GM19452 (cell line): ENCODE data around the gene TTLL10.

ENCODE experiments used
- ATAC-seq: cut with Tn5 transposase; IDR thresholded peaks from one replicate; pipeline ENCODE4 v1.9.1; 2021; ENCODE audit not compliant: unreplicated experiment

TTLL10 gene

DNA sequence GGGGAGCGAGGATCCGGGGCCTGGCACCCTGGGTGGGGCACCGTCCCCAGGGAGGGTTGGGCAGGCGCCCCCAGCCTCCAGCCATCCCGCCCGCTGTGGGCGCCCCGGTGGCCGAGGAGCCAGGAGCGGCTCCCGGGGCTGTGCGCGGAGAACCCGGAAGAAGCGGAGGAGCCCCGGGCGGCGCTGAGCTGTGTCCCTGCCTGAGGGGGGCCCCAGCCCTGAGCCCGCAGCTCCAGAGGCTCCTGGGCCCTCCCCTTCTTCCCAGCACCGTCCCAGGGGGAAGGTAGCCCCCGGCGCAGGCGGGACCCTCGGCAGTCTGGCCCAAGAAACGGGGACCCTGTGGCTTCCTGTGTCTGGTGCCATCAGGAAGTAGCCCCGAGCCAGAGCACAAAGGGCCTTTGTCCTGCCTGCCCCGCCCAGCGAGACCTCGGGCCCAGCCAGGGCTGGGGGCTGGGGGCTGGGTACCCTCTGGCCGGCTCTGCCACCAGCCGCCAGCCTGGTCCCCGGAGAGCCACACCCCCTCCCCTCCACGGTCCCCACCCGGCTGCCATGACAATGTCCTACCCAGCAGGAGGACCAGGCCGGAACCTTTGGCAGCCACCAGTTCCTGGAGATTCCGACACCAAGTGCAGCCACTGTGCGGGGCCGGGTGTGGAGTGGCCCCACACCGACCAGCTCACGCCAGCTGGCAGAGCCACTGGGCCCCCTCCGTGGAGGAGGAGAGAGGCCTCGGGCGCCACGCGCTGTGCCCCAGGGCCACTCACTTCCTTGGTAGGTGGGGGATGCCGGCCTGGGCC lies 15.6 kb upstream of the TTLL10 start:
- no peak for ATAC-seq

DNA sequence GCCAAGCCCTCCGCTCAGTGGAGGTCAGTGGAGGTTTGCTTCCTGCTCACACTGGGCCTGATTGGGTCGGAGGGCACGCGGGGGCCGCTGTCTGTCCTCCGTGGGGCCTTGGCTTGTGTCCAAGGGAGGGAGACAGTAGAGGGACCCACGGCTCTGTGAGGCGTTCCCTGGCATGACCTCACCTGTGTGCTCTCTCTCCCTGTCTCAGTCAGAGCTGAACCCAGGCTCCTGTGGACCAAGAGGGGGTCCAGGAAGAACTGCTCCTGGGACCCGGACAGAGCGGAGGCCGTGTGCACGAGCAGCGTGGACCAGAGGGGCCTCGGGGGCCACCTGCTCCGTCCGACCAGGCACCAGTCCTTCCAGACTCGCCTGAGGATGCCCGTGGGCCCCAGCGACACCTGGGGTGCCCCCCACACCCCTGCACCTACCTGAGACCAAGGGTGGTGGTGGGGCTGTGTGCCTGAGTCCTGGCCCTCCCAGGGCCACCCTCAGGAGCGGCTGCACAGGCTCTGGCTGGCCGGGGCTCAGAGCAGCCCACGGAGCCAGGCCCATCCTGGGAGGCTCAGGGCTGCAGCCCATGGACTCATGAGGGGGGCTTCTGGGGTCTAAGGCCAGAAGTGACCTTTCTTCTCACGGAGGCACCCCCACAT lies 13.3 kb upstream of the TTLL10 start:
- no peak for ATAC-seq

DNA sequence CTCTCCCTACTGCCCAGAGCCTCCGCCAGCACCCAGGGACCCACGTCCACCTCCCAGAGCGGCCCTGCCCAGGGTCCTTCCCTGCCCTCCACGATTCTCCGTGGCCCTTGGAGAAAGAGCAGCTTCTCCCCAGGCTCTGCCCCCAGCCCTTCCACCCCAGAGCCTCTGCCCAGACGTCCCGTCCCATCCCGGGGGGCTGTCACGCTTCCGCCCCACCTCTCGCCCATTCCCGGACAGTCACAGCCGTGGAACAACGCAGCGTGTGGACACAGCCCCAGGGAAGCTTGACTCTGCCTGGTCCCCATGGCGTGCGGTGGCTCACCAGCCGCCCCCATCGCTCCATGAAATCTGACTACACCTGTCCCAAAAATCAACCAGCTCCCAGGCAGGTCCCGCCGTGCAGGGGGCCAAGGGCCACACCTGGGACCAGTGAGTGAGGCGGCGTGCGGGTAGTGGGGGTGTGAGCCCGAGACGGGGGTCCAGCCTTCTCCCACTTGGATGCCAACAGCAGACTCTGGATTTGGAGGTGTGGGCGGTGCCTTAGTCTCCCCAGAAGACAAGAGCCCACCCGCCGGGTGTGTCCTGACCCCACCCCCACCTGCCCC lies 12.5 kb upstream of the TTLL10 start:
- no peak for ATAC-seq

DNA sequence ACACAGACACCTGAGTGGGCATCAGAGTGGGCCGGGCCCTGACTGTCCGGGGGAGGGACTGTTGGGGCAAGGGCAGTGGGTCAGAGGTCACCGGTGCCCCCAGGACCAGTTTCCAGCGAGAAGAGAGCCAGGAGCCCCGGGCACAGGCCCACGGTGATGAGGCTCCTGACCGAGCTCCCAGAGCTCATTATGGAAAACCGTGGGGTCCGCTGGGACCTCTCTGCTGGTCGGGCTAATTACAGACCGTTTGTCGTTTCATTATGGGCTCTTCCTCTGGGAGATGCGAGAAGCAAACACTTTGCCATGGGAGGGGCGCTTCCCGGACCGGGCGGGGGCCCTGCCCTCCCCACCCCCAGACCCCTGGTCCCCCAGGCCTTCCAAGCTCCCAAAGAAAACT lies 12.0 kb upstream of the TTLL10 start:
- ATAC-seq = no peak

DNA sequence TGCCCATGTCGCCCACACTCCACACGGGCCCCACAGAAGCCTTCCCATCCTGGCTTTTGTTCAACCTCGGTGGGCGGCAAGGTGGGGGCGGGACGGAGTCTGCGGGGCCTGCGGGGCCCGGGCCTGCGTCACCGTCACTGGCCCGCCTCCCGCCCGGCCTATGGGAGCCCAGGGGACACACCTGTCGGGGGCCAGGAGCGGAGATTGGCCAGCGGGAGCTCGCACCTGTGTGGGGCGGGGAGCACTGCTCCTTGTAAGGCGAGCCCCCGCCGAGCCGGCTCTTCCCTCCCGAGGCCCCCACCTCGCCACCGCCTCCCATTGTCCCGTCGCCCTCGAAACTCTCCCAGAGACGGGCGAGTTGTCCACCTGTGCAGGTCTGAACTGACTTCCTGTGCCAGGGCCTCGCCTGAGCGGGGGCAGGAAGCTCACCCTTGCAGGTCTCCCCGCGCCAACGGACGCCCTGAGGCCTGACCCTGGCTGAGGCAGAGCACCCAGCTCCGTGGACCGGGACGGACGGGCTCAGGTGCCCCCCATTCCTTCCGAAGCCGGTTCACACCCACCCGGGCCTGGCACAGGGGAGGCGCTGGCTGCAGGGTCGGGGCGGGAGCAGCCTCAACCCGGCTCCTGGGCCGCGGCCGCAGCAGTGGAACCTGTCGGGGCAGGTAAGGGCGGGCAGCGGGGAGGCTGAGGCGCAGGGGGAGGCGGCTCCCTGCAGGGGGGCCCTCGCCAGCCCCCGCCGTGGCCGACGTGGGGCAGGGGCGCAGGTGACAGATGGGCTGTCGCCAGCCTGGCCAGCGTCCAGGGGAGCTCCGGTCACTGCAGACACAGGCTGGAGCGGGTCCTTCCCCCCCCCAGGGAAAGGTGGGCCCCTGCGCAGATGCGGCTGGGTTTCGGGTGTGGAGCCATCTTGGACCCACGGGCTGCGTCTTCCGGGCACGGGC lies 10.8 kb upstream of the TTLL10 start:
- no peak for ATAC-seq

DNA sequence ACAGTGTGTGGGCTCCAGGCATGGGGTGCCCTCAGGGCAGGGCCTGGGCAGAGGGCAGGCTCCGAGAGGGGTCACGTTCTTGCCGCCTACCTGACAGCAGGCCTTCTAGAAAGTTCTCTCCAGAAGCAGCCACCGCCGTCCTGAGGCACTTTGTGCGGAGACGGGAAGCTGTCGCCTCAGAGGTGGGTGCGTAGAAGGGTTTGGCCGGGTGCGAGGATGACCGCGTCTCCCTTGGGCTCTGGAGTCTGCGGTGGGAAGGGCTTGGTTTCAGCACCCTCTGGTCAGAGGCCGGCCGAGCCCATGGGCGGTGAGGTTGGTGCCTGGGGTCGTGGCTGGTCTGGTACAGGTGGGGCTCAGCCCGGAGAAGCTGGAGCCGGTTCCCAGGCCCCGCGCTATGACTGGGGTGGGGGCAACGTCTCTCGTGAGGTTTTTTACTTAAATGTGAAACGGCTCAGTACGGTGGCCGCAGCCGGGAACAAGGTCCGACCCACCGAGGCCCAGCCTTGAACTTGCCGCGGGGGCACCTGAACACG lies 10.1 kb upstream of the TTLL10 start:
- ATAC-seq = no peak

DNA sequence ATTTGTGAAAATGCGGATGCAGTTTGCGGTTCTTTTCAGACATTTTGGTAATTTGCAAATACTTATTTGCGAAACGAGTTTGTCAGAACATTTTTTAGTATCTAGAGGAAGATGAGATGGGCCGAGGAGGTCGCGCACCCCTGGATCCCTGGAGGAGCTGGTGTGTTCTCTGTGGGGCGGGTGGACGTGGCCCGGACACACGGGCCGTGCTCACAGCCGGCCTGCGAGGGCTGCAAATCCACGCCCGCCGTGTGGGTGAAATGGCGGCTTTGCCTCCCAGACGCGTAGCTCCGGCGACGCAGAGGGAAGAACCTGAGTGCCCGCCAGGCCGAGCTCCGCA lies 9.3 kb upstream of the TTLL10 start:
- no peak for ATAC-seq

DNA sequence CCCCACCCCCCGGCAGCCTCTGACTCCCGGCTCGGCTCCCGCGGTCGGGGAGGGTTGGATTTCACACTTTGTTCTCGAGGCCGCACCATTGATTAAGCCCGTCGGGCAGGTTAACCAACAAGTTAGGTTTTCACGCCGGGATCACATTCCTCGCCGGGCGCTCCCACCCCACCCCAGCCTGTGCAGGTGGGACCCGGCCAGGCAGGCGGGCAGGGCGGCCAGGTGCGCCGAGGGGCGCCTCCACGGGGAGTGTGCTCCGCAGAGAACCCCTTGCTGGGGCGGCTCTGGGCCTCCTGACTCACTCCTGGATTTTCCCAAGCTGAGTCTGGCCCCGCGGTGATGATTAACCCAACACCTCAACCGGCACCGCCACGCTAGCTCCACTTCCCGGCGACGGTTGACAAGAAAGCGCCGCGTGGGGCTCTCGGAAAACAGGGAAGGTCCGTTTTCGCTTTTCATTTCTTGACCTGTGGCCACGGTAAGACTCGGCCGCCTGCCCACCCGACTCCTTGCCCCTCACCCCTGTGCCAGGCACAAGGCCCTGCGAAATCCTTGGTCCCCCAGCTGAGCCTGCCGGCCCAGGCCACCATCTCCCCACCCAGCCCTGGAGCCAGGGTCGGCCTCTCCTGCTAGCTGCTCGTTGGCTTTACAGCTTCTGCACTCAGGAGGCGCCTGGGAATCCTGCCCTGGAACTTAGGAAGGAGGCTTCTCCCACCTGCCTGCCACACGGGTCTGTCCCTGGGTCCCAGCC lies 8.8 kb upstream of the TTLL10 start:
- no peak for ATAC-seq

DNA sequence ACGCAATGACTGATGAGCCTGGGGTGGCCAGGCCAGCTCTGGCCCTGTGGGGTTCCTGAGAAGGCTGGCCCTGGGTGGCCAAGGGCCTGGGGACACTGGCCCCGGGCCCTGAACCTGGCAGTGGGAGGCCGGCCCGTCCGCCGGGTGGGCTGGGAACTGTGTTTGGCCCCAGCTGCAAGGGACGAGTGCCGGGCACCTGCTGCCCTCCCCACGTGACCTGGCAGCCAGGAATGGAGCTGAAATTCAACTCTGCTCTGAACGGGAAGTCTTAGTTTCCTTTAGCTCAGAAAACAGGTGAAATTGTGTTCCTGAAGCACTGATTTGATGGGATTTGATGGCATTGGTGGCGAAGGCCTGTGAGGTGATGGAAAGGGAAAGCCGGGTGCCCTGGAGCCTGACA lies 8.2 kb upstream of the TTLL10 start:
- ATAC-seq = no peak

DNA sequence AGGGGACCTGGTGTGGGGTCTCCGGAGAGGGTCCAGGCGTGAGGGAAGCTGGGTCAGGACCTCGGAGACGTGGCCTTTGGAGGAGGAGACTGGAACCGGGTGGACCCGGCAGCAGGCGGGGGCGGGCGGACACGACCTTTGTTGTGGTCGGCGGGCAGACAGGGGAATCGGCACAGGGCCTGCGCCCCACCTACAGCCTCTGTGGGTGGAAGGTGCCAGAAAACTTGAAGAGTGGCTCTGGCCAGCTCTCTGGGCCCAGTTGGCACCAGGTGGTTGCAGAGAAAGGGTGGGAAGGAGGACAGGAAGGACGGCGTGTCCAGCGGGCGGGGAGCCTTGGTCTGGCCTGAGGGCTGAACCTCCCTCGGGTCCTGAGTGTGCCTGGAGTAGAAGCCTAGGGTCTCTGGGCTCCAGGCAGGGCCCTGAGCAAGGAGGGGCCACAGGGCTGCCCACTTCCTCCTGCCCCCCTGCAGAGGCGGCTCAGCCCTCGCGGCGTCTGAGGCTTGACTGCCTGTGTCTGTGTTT lies 7.7 kb upstream of the TTLL10 start:
- ATAC-seq = no peak

DNA sequence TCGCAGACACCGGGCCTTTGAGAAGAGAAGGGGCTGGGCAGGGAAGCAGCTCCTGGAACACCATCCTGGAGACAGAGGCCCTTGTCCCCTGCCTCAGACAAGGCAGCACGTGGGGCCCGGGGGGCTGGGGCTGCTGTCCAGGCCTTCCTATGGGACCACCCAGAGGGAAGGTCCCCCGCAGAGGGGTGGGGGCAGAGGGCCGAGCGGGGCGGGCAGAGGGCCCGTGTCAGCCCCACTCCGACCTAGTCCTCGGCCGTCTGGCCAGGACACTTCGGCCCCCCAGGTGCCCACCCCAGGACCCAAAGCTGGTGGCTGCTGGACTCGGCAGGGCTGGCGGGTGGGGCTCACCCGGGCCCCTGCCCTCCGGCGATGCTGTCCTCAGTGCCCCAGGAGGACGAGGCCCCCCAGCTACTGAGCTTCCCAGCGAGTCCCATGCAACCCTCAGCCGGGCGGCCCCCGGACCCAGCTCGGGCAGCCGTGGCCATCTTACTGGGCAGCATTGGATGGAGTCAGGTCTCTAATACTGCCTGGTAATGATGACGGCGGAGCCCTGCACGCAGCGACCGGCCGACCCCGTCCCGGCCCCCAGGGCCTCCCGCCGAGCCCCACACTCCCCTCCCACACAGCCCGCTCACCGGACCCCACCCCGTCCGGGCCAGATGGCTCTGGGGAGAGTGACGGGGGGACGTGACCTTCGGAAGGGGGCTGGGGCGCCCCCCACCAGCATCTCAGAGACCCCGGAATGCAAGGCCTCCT lies 6.9 kb upstream of the TTLL10 start:
- no peak for ATAC-seq

DNA sequence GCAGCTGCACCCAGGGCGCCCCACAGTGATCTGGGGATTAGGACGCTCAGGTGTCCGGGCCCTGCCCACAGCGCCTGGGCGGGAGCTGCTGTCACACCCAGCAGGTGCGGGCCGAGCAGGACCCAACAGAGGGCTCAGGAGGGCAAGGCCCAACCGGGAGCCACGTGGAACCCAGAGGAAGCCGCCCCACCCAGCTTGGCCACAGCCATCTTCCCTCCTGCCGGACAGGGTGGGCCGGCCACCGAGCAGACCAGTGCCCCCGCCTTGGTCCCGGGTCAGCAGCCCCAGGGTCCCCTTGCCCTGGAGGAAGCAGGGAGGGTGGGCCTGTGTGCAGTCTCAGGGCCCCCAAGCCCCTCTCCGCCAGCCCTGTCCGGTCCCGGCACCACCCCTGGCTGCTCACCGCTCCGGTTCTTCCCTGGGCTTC lies 6.3 kb upstream of the TTLL10 start:
- no peak for ATAC-seq

DNA sequence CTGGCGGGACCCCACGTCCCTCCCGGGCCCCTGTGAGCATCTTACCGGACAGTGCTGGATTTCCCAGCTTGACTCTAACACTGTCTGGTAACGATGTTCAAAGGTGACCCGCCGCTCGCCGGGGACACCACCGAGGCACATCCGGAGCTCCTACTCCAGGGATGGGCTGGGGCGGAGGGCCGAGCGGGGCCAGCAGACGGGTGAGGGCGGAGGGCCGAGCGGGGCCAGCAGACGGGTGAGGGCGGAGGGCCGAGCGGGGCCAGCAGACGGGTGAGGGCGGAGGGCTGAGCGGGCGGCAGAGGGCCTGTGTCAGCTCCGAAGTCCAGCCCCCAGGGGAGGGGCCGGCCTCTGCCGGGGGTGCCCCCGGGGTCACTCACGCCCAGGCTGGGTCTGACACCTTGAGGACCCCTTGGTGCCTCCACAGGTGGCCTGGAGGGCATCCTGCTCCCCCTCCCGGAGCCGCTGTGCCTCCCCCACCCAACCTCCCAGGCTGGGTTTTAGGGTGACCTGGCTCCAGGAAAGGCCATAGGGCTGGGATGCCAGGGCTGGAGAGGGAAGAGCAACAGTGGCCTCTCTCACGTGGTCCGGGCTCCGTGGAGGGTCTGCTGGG lies 5.7 kb upstream of the TTLL10 start:
- ATAC-seq = no peak

DNA sequence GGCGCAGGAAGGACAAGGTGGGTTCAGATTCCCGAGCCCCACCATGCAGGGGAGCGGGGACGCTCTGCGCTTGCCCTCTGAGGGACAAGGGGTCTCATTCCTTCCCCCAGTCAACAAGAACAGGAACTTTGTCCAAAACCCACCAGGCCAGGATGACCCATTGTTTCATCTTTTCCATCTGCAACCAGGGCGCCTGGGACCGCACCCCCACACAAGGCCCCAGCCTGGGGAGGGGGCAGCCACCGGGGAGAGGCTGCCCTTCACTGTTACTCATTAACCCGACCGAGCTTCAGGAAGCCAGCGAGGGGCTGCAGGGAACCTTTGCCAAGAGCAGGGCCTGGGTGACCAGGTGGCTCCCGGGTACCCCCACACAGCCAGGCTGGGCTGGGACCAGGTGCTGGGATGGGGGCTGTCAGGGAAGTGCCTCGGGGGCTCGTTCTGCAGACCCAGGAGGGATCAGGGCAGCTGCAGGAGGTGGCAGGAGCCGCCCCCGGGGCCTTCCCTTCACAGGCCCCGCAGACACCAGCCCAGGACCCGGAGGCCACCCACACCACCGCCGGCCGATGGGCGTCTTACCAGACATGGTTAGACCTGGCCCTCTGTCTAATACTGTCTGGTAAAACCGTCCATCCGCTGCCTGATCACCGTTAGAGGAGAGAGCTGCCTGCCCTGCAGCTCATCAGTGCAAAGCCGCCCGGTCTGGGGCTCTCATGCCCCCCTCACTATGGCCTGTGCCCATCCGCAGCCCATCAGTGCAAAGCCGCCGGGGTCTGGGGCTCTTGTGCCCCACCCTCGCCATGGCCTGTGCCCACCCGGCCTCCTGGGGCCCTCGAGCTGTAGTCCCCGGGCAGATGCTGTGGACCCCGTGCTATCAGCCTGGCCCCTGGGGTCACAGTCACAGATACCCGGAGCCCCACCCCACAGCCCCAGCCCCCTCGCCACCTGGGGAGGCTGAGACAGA lies 4.9 kb upstream of the TTLL10 start:
- ATAC-seq = no peak

DNA sequence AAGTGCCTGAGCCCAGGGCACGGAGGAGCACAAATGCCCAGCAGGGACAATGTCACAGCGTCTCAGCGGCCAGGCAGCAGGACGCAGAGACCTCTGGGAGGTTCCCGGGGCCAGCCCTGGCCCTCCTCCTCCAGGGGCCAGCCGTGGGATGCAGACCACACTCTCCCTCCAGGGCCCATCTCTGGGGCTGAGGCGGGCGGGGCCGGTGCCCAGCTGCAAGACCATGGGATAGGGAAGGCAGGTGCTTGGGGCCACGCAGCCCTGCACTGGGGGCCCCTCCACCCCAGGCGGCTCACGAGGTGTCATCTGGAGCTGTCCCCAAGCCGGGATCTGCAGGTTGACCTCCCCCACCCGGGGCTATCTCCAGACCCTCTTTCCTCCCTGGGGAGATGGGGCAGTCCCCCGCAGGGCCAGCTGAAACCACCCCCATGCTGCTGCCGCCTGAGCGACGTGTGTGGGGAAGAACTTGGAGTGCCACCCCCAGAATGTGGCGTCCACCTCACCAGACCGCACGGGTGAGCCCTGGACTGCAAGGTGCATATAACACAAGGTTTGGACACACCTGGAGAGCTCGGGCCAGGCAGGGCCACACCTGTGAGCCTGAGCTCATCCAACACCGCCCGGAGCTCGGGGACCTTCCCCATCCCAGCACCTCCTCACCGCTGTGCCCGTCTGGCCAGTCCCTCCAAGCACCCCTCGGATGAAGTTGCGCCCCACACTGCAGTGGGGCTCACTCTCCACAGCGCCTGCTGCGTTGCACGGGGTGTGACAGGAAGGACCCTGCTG lies 4.1 kb upstream of the TTLL10 start:
- no peak for ATAC-seq

DNA sequence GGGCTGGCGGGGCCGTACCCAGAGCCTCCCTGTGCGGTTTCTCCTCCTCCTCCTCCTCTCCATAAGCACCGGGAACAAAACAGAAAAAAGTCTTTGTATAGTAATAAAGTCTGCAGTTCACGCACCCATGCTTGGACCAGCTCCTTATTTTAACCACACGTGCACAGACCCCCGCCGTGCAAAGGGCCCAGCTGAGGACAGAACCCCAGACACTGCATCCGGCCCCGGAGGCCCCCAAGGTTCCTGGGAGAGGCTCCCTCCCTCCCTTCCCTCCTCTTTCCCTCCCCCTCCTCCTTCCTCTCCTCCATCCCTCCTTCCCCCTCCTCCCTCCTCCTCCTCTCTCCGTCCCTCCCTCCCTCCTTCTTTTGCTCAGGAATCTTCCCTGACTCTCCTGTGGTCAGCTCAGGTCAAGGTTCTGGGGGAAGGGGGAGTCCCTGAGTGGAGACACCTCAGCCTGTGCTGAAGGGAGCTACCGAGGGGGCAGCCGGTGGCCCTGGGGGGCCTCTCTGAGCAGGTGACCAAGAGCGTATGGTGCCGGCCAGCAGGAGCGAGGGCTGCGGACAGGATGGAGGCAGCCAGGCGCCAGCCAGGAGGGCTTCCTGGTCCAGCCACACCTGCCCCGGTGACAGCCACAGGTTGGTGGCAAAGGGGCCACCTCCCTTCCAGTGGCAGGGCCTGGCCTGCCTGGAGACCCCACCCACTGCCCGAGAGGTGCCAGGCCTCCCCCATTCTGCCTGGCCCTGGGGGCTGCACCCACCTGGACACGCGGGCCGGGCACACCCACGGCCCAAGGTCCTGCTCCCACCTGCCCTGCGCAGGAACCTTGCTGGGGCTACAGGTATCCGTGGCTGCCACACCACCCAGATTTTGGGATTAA lies 3.2 kb upstream of the TTLL10 start:
- no peak for ATAC-seq
